Ectodermal cell (in vitro differentiated cells): Measurements from ENCODE around the gene CHDH.

Experiments used
- H3K27ac ChIP-seq: 2 replicates; pipeline ENCODE4 v1.7.0; 2013; ENCODE audit warnings: mild to moderate bottlenecking, low read depth, low read length; ENCODE audit not compliant: insufficient read depth, poor library complexity, severe bottlenecking
- H3K27me3 ChIP-seq: 2 replicates; pipeline ENCODE4 v1.7.0; 2013; ENCODE audit warnings: mild to moderate bottlenecking, low read length; ENCODE audit not compliant: insufficient read depth, control insufficient read depth, poor library complexity, severe bottlenecking
- H3K36me3 ChIP-seq: one replicate; pipeline ENCODE4 v1.7.0; 2013; ENCODE audit warnings: low read length; ENCODE audit not compliant: control insufficient read depth, insufficient read depth
- H3K4me1 ChIP-seq: one replicate; pipeline ENCODE4 v1.7.0; 2013; ENCODE audit warnings: low read length; ENCODE audit not compliant: control insufficient read depth, insufficient read depth
- H3K4me3 ChIP-seq: 2 replicates; pipeline ENCODE4 v1.7.0; 2013; ENCODE audit warnings: low read depth, low read length, control low read depth; ENCODE audit not compliant: insufficient read depth
- H3K9me3 ChIP-seq: 2 replicates; pipeline ENCODE4 v1.7.0; 2013; ENCODE audit warnings: mild to moderate bottlenecking, low read length, moderate library complexity; ENCODE audit not compliant: control insufficient read depth
- WGBS, 2 experiments: methylation state at CpG; one replicate each; pipeline ENCODE4 v1.1.7; 2013; ENCODE audit warnings: missing lambda C conversion rate in 2 of 2; 5-methylcytosine and 5-hydroxymethylcytosine counted together

The CHDH gene

DNA sequence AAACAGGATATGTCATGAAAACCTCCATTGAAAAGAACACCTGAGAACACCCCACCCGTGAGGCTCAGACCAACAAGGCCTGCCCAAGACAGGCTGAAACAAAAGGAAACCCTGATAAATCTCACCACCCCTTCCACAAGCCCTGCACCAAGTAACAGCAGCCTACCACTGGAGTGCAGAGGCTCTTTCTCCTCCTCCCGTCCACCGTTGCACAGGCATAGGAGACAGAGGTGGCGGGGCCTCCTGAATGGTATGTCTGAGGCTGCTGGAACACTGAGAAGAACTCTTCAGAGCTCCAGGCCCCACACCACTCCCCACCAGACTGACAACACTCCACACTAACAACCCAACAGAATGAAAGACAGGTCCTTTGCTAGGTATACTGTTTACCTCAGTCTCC, 21.4 kb downstream of the CHDH start:
- Histone ChIP-seq H3K27me3 (no peaks in the 10 kb centered on the region), H3K4me3 (no peak overlapping the region), H3K36me3 (no peaks in the 10 kb centered on the region), H3K27ac (no peak overlapping the region), H3K9me3 (no peaks in the 10 kb centered on the region), H3K4me1 (peaks cover 4% of the 10 kb centered on the region)
- 90 to 92% methylated on average over 4 of the region's 4 CpGs for WGBS, 2 experiments

DNA sequence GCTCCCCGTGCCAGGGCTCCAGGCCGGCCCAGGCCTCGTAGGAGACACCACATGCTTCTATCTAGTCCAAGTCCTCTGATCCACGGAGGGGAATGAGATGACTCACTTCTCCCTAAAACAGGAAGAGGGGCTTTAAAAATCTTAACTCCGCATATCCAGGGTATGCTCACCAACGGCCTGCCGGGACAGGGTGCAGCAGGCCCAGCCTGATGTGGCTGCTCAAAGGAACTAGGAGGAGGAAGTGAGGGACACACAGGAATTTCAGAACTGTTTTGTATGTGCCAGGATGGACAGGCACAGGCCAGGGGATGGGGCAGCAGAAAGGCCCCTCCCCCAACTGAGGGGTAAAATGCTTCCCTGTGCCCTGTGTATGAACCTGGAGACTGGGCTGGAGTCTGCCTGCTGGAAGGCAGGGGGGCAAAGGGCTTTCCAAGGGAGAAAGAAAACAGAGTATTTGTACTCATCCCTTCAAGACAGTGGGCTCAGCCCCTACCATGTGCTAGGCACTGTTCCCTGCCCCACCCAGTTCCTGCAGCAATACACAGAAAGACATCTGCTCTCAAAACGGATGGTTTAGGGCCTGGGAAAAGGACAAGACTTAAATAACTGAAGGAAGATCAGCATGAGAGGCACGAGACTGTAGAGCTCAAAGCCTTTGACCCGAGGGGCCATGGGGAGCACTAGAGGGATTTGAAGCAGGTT, 22.1 kb downstream of the CHDH start:
- Histone ChIP-seq H3K36me3 (no peaks in the 10 kb centered on the region), H3K4me1 (peaks cover 4% of the 10 kb centered on the region), H3K4me3 (no peak overlapping the region), H3K9me3 (no peaks in the 10 kb centered on the region), H3K27me3 (no peaks in the 10 kb centered on the region), H3K27ac (no peak overlapping the region)
- 78 to 79% methylated on average over 10 of the region's 10 CpGs for WGBS, 2 experiments

DNA sequence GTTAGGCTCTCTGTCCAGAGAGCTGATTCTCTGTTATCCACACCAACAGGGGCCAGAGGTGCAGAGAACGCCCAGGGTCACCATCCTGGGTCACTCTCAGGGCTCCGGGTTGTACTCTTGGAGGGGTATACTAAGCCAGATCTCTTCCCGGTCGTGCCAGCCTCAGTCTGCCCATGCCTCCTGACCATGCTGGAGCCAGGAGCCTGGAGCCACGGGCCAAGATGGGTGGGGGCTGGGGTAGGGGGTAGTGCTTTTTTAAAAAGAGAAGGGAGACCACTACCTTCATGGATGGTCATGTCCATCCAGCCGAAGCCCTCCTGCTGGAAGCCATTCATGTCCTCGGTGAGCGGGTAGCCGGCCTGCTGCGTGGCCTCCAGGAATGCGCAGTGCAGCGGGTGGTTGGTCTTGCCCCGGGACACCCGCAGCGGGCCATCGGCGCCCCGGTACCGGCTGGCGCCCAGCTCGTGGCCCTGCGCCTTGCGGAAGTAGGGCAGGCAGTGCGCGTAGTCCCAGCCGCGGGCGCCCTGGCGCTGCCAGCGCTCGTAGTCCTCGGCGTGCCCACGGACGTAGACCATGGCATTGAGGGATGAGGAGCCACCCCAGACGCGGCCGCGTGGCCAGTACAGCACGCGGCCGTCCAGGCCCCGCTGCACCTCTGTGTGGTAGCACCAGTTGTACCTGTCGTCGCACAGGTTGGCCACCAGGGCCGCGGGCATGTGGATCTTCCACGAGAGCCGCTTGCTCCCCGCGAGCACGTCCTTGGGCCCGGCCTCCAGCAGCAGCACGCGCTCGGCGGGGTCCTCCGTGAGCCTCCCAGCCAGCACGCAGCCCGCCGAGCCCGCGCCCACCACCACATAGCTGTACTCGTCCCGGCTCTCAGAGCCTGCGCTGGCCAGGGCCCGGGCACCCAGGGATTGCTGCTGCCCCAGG, 22.9 kb downstream of the CHDH start:
- Histone ChIP-seq H3K4me1 (peaks cover 4% of the 10 kb centered on the region), H3K4me3 (no peak overlapping the region), H3K27me3 (no peaks in the 10 kb centered on the region), H3K36me3 (no peaks in the 10 kb centered on the region), H3K27ac (no peak overlapping the region), H3K9me3 (no peaks in the 10 kb centered on the region)
- WGBS, 2 experiments, result 95% methylated on average over 67 of the region's 67 CpGs

DNA sequence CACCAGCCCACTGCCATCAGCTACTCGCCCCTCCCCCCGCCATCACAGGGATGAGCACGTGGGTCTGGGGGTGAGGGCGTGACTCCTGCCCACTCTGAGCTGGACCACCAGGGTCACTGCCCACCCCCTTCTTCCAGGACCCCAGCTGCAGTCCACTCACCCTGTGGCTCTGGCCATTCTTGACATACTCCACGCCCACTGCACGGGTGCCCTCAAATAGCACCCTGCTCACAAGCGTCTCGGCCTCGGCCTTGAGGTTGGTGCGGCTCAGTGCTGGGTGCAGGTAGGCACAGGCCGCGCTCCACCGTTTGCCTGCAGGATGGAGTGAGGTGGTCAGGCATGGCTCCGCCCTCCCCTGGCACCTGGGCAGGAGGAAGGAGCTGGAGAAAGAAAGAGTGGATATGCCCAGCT, 23.9 kb downstream of the CHDH start:
- Histone ChIP-seq H3K4me1 (peaks cover 4% of the 10 kb centered on the region), H3K4me3 (no peak overlapping the region), H3K9me3 (no peaks in the 10 kb centered on the region), H3K36me3 (no peaks in the 10 kb centered on the region), H3K27me3 (no peaks in the 10 kb centered on the region), H3K27ac (no peak overlapping the region)
- 87 to 93% methylated on average over 14 of the region's 14 CpGs for WGBS, 2 experiments

DNA sequence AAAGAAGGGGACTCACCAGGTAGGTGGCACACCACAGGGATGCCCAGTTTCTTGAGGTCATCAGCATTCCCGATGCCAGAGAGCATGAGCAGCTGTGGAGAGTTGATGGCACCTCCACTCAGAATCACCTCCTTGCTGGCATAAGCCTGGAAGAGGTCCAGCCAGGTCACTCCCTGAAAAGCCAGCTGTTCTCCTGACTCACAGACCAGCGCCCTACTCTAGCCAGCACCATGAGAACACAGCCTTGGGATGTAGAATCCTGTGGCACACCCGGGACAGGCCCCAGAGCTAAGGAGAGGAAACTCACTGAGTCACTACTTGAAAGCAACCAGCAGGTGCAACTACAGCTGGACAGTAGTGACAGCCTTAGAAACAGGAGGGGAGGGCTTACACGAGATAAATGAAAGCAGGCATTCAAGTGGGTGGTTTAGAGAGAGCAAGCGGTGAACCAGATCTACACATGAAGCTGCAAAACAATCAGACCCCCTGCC, 24.5 kb downstream of the CHDH start:
- WGBS, 2 experiments, result 81 to 83% methylated on average over 4 to 5 of the region's 5 CpGs
- Histone ChIP-seq H3K27ac (no peak overlapping the region), H3K27me3 (no peaks in the 10 kb centered on the region), H3K9me3 (no peaks in the 10 kb centered on the region), H3K4me3 (no peak overlapping the region), H3K36me3 (no peaks in the 10 kb centered on the region), H3K4me1 (peaks cover 4% of the 10 kb centered on the region)

DNA sequence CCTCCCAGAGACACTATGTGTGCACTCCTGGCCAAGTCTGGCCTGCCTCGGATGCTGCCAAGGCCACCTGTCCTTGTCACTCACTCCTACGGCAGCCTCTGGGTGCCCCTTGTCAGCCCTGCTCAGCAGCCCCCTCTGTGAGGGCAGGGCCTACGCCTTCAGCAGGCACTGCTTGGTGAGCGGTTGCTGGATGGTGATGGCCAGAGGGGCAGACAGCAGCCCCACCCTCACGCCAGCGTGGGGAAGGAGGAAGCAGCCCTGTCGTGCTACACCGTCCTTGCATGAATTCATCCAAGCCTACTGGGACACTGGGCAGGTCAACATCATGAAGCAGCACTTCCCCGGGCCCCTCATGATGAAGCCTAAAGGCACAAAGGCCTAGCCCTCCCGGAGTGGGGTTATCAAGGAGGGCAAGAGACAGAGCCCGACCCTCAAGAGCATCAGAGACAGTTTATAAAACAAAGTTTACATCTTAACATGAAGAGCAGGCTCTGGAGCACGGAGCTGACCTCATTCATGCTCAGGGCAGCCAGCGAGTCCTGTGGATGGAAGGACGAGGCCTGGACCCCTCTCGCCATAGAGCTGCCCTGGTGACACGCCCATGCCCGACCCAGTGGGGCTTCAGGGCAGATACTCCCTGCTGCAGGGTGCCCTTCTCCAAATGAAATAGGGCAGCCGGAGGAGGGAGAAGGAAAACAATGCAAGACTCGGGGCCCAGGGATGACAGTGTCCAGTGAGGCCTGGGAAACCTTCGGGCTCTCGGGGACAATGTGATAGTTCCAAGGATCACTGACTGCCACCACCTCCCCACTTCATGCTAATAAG, 25.3 kb downstream of the CHDH start:
- 93 to 94% methylated on average over 21 of the region's 21 CpGs for WGBS, 2 experiments
- Histone ChIP-seq H3K4me3 (no peak overlapping the region), H3K9me3 (no peaks in the 10 kb centered on the region), H3K36me3 (no peaks in the 10 kb centered on the region), H3K27me3 (no peaks in the 10 kb centered on the region), H3K27ac (no peak overlapping the region), H3K4me1 (peaks cover 4% of the 10 kb centered on the region)

DNA sequence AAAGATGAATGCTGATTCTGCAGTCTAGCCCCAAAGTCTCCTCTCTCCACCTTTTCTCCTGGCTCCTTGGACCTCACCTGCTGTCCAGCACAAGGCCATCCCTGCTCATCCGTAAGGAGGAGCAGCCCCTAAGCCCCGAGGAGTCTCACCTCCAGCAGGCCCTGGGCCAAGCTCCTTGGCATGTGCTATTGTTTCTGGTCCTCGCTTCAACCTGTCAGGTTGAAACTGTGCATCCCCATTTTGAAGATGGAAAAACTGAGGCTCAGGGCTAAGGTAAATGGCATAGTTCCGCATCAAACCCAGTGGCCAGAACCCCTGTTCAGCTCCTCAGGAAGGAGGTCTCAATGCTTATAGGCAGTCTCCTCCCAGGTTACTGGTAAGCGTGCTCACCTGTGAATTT, 26.1 kb downstream of the CHDH start:
- Histone ChIP-seq H3K27me3 (no peaks in the 10 kb centered on the region), H3K4me3 (no peak overlapping the region), H3K4me1 (peaks cover 4% of the 10 kb centered on the region), H3K36me3 (no peaks in the 10 kb centered on the region), H3K9me3 (no peaks in the 10 kb centered on the region), H3K27ac (no peak overlapping the region)
- 91 to 95% methylated on average over 5 of the region's 5 CpGs for WGBS, 2 experiments

DNA sequence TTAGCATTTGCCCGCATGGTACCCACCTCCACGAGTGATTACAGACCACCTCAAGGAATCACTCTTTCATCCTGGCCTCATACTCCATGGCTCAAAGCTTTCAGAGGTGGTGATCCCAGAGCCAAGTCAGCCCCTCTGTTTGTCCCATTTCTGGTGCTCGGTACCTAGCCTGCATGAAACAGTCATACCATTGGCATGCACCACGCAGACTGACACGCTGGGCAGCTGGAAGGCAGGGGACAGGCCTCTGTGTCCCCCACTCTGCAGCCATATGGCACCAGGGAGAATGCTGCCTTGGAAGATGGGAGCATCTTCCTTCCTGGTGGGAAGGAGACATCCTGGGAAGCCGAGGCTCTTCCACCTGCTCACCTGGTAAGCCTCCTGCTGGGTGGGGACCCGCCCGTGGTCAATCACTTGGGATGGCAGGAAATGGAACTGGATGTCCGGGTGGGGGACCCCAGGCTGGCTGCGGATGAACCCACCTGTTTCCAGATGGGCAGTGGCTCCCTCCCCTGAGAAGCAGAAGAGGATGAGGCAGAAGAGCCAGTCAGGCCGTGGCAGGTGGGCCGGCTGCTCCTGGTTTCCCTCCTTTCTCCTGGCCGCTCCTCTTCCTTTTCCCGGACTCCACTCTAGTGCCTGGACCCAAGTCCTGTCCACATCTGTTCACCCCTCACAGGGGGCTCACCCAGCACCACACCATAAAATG, 26.9 kb downstream of the CHDH start:
- Histone ChIP-seq H3K9me3 (no peaks in the 10 kb centered on the region), H3K36me3 (no peaks in the 10 kb centered on the region), H3K27ac (no peak overlapping the region), H3K27me3 (no peaks in the 10 kb centered on the region), H3K4me1 (peaks cover 4% of the 10 kb centered on the region), H3K4me3 (no peak overlapping the region)
- 94 to 95% methylated on average over 14 of the region's 14 CpGs for WGBS, 2 experiments

DNA sequence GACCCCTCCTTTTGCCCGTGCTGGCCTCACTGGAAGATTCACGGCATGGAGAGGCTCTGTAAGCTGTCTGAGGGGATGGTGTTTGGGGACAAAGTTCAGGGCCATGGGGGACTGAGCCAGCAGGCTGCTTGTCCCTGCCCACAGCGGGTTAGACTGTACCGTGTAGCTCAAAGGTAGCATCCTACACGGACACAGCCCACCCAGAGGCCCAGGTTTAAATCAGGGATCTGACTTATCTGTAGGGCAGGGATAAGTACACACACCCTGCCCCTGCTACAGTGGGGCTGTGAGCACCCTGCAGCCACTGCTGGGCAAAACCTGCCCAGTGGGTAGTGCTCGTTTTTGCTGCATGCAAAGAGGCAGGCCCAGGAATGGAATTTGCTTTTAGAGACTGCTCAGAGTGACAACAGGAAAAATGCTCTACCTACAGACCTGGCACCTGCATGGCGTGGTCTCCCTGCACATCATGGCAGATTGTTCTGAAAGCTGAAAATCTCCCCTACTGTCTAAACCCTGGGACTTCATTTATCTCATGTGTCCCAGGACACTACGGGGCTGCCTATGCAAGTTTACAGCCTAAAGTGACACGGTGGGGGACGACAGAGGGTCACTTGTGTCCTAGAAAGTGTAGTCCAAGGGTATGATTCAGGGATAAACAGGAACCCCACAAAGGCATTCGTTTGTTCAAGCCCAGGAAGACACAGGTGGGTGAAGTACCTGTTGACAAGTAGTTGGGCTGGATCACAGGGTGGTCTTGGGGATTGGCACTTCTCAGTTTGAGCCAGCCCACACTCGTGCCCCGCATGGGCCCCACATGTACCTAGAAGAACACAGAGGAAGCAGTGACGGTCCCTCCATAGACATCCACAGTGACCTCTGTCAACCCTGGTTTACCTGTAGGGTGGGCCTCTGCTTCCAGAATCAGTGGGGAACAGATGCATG, 27.7 kb downstream of the CHDH start:
- Histone ChIP-seq H3K27ac (no peak overlapping the region), H3K4me1 (peaks cover 4% of the 10 kb centered on the region), H3K36me3 (no peaks in the 10 kb centered on the region), H3K4me3 (no peak overlapping the region), H3K9me3 (no peaks in the 10 kb centered on the region), H3K27me3 (no peaks in the 10 kb centered on the region)
- 91 to 94% methylated on average over 14 of the region's 14 CpGs for WGBS, 2 experiments
